ENCODE results near the gene CSMD2.

Gene CSMD2

GRCh38 chr1:33893147-33893830 is 271.7 kb downstream of the CSMD2 start:
- no peak for DNase-seq

DNA sequence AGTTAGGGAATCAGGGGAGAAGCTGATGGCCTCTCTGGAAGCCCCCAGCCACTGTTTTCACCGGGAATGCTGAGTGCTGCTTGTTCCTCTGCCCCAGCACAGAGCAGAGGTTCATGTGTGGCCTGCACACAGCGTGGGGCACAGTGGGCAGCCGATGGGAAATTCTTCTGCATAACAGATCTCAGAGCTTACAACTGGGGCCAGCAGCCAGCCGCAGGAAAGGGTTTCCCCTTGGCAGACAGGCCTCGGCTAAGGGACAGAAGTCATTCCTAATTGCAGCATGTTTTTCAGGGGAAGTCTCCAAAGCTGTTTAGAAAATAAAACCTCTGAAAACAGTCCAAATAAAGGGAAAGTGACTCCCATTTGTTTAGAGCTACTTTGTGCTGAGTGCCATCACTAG is 278.5 kb downstream of the CSMD2 start:
- no peak for DNase-seq

DNA sequence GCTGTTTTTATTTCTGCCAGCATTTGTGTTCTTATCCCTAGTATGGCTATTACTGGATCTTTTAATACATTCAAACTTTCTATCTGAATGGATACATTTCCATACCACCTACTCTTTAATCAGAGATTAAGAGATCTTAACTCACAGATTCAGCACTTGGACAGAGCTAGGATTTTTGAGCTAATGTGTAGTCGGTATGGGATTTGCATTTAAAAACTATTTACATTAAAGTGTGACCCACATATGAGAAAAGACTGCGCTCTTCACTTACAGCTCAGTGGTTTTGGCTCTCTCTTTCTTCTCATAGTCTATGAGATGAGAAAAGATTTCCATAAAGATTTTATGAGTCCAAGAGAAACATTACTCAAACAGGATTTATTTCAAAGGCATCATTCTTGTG is 284.7 kb downstream of the CSMD2 start:
- no peak for DNase-seq

- no peak for DNase-seq
Observed at GRCh38 chr1:33878392-33878791, 286.6 kb downstream of the CSMD2 start.

DNA sequence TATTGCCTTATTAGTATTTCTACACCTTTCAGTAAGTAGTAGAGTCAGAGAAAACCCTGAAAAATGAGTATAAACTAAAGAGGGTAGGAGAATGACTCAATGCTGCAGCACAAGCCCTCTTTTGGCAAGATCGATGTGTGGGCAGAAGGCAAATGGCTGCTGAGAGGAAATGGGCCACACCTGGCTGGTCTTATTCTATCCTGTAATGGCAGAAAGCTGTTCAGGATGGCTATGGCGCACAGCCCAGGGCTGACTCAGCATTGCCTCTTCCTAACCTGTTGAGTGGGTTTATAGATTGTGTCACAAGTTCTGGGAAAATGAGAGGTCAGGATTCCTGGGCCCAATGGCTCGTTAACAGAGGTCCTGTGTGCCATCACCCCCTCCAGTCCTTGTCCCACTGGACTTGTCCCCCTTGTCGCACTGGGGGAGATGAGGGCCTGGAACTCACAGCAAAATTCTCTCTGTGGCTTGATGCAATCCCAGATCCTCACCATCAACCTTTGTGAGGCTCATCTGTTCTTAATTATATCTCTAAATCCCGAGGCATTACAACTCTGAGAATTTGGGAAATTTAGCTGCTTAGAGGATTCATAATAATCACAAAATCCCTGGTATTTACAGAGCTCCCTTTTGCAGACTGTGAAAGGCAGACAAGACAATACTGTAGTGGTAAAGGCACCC is 287.9 kb downstream of the CSMD2 start:
- DNase-seq: no peak

DNA sequence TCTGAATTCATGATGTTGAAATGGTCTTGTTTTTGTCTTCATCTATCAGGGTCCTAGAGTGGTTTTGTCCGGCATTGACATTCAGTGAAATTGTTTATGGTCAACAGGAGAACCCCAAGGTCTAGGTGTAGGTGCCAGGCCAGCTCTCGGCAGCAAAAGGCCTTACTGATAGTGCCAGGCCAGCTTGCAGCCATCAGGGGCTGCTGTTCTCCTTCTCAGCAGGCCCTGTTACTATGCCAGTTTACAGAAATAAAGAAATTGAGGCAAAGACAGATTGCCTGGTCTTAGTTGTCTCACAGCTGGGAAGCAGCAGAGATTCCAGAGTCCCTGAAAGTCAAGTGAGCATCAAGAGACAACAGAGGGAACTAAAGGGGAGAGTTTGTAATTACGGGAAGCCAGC is 289.2 kb downstream of the CSMD2 start:
- DNase-seq: no peak

DNA sequence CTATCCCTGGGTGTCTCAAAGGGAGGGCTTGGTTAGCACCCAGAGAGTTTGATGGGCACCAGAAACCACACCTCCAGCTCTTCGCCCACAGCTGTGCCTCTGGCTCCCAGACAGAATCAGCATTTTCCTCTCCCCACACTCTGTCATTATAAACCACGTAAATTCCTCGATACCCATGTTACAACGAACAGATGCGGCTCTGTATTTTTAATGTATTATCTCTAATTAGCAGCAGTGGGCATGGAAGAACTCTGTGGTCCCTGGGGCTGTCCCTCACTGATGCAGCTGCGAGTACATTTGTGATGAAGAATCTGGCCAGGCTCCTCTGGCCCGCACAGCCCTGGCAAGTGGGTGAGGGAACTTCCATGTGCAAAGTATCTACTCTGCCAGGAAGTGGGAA is 290.4 kb downstream of the CSMD2 start:
- no peak for DNase-seq

DNA sequence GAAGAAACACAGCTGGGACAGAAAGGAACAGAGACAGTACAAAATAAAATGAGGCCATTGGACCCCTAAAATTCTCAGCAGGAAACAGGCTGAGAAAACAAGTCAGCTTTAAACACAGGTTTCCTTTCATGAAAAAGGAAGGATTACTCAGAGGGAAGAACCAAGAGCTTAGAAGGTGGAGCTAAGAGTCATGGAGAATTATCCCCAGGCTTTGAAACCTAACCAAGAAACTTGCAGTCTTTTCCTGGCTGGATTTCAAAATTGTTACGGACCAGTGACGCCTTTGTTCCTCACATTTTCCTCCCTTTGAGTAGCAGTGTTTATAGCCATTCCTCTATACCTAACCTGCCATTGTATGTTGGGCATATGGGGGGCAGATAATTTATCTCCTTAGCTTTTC is 292.3 kb downstream of the CSMD2 start:
- DNase-seq: no peak

- DNase-seq: no peak
Observed at GRCh38 chr1:33872275-33872674, 292.8 kb downstream of the CSMD2 start.

DNA sequence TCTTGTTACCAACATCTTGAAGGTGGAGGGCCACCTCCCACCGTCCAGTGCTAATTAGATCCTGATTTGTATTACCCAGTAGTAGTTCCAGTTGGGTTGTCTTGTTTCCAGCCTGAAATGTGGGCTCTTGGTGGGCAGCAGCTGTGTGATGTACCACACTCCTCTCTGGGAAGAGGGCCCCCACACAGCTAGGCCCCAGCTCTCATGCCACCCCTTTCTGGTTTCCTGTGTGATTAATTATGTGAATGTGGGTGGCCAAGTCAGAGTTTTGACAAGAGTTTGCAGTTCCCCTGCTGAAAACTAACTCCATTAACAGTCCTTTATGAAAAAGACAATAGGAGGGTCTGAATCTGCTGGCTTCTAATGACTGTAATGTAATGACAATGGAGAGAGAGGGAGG is 297.3 kb downstream of the CSMD2 start:
- no peak for DNase-seq

- no peak for DNase-seq
Observed at GRCh38 chr1:33866281-33866680, 298.7 kb downstream of the CSMD2 start.

DNA sequence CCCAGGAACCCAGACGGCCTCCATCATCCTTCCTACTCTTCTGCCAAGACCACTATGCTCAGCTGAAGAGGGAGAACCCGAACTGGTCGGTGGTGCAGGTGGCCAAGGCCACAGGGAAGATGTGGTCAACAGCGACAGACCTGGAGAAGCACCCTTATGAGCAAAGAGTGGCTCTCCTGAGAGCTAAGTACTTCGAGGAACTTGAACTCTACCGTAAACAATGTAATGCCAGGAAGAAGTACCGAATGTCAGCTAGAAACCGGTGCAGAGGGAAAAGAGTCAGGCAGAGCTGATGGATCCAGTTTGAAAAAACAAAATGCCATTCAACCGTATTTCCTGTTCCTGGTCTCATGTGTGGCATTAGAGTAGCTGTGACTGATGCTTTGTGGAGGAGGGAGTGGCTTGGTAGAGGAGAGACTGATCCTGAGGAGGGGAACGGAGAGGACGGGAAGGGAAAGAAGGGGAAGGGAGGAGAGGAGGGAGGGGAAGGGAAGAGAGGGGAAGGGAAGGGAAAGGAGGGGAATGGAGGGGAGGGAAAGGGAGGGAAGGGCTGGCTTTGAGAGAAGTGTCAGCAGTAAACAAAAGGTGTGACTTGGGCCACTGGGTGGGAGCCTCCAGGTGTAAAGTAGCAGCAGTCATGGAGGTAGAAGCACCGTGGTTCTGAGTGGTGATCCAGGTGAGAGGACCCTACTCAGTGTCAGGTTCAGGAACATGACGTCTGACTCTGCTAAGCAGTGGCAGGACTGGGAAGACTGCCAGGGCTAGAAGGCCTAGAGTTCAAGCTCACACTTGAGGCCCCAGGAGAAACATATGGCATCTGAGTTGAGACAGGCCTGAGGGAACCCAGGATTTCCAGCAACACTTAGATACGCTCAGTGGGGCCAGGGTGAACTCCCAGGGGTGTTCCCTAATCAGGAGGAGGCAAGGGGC is 300.3 kb downstream of the CSMD2 start:
- no peak for DNase-seq

- no peak for DNase-seq
Observed at GRCh38 chr1:33863779-33864178, 301.3 kb downstream of the CSMD2 start, which contains the start of gene HMGB4. Gene HMGB4, plus strand, starts transcription at chr1:33864079. Its CDS starts 113 bp downstream, at chr1:33864192.

GRCh38 chr1:33860671-33861070 is 304.4 kb downstream of the CSMD2 start:
- DNase-seq: no peak

DNA sequence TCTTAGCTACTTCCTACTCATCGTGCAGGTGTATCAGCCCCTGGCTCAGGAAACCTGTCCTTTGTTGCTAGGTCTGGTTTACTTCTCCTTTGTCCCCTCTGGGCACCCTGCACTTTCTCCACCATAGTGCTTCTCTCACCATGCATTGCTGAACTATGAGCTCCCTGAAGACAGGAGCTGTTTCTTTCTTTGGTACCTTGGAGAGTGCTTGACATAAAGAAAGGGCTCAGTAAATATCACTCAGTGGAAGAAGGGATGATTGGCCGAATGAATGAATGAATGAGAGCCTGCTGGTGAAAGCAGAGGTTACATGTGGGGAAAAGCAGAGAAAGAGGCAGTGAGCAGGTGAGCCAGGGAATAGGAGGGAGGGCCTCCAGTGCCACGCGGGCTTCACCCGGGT is 310.9 kb downstream of the CSMD2 start:
- DNase-seq: no peak

DNA sequence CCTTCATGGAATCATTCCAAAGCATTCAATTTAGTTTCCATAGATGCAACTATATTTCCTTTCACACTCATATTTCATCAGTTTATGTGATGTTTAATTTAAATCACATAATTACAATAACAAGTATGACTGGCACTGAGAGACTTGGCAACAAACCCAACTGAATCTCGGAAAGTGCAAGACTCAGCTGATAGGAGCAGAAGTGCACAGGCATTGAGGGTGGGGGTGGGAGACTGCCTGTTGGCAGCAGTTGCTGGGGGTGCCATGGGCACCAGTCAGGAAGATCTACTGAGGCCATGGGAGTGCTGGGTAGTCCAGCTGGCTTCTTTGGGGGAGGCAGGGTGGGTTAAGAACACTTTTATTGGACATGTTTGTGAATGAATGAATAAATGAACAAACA is 311.6 kb downstream of the CSMD2 start:
- no peak for DNase-seq

- no peak for DNase-seq
Observed at GRCh38 chr1:33852711-33853110, 312.3 kb downstream of the CSMD2 start.

DNA sequence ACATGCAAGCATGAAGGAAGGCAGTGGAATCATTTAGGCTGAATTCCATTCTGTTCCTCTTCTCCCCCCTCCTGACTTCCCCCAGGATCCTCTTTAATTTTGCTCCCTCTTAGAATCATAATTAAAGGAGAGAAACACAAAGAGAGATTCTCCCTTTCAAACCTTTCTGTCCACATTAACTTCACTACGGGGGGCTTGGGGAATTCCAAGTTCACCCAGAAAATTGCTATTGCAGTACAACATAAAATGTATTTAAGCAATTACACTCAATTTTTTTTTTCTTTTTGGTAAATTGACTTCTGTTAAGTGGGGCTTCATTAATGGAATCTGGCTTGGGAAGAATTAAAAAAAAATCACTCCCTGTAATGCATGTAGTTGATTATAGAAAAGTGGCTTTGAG is 314.5 kb downstream of the CSMD2 start:
- no peak for DNase-seq

DNA sequence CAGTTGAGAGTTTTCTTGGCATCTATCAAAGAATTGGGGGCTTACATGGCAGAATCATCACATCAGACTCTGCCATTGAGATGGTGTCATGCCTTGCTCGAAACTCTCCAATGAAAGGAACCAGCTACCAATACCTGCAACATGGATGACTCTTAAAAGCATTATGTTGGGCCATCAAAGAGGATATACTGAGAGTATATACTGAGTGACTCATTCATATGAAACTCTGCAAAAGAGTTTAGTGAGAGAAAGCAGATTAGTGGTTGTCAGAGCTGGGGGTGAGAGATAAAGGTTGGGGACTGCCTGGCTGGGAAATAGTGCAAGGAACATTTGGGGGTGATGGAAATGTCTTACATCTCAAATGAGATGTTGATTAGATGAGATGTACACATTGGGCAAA is 315.8 kb downstream of the CSMD2 start:
- no peak for DNase-seq

- DNase-seq: no peak
Observed at GRCh38 chr1:33848205-33848937, 316.7 kb downstream of the CSMD2 start.

GRCh38 chr1:33846861-33847260 is 318.2 kb downstream of the CSMD2 start:
- no peak for DNase-seq

- DNase-seq: no peak
Observed at GRCh38 chr1:33844166-33844565, 320.9 kb downstream of the CSMD2 start.

DNA sequence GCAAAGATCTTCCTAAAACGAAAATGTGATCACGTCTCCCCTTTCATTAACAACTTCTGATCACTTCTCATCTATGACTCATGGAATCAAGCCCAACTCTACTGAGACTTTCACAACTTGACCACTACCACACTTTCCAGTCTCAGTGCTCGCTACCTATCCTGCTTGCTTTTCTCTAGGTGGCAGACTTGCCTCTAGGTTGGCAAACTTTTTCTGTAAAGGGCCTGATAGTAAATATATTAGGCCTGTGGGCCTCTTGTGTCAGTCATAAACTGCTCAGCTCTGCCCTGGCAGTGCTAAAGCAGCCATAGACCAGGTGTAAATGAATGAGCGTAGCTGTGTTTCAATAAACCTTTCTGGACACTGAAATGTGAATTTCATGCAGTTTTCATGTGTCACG is 322.7 kb downstream of the CSMD2 start:
- no peak for DNase-seq

All from activated naive CD4-positive, alpha-beta T cell treated with Interleukin-2 at 50 U/mL for 16 hours (primary cell).